ENCODE measurements around the gene IL24.
A peak's percentile ranks its signal among the peaks of the same experiment; 100 is the strongest.

The IL24 gene

DNA sequence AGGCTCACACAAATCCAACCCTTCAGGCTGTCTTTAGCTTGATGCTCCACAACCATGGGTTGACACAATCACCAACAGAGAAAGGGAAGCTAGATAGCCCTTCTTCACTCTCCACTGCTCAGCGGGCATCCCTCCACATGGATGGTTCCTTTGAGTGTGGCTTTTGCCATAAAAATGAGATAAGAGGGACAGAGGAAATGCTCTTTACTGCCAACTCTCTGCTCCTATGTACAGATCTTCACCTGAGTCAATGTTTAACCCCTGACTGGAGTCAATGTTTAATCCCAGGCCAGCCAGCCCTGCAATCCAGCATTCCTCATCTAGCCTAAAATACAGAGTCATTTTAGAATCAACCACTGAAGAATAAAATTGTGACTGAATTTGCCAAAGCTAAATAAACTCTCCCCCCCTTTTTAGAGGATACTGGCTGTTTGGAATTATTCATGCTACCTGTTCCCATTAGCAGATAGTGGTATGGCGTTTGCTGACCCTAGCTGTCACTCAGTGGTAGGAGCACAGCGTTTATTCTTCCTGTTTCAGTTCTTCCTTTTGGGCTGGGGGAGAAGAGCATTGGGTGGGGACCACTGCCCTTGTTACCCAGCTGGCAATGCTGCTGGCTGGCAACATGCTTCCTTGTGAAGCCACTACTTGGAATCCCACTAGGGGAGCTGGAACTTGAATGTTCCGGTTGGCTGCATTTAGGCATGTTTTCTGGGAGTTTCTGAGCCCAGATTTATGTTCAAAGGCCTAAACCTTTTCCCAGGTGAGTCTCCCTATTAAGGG, 54.3 kb downstream of the IL24 start:
- Mint-ChIP-seq H3K27ac (peak overlapping the region; percentile 24), H3K4me1 (ENCODE audit: low read depth) (peaks cover 72% of the 10 kb centered on the region), H3K9me3 (no peaks in the 10 kb centered on the region), H3K27me3 (peaks cover 41% of the 10 kb centered on the region), H3K4me3 (no peak overlapping the region), H3K36me3 (ENCODE audit: low read depth) (no peaks in the 10 kb centered on the region)
- intact Hi-C loops (cut with micrococcal nuclease), result no loop called here

DNA sequence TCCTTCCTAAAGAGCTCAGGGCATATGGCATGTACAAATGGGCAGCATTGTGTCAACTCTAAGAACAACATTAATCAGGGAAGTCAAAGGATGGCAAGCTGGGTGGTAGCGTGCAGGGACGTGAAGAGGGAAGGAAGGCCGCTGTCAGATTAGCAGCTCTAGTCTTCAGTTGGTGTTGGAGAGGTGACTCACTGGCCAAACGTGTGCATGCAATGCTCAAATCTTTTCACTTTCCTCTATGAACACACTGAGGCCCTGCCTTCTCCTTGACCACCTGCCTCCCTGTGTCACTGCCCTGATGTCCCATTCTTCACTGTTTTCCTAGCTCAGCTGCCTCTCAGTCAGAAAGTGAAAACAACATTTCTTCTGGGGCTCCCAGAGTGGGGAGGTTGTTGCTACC, 54.9 kb downstream of the IL24 start:
- no peaks in the 10 kb centered on the region for H3K9me3 Mint-ChIP-seq
- H3K27me3 Mint-ChIP-seq, result peaks cover 40% of the 10 kb centered on the region
- intact Hi-C loops (cut with micrococcal nuclease), result no loop called here
- H3K4me3 Mint-ChIP-seq, result no peak overlapping the region
- peaks cover 66% of the 10 kb centered on the region for H3K4me1 Mint-ChIP-seq (ENCODE audit: low read depth)
- H3K36me3 Mint-ChIP-seq (ENCODE audit: low read depth), result no peaks in the 10 kb centered on the region
- H3K27ac Mint-ChIP-seq, result peak overlapping the region; percentile 24

DNA sequence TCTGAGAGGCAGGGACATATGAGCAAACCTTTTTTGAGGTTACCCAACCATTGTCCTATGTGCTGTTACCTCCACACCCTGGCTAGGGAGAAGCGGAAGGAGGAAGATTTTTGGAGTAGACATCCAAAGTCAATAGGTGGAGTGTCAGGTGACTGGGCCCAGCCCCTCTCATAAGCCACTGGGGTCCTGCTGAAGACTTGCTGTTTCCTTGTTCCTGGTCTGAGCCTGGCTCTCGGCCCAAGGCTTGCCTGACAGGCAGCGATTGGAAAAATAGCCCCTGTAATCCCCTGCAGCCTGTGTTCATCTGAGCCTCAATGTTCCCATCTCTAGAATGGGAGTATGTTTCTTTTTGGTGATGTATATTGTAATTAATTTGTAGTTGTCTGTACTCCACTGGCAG, 55.9 kb downstream of the IL24 start:
- intact Hi-C loops (cut with micrococcal nuclease), result no loop called here
- Mint-ChIP-seq H3K4me3 (no peak overlapping the region), H3K4me1 (ENCODE audit: low read depth) (peaks cover 59% of the 10 kb centered on the region), H3K9me3 (no peaks in the 10 kb centered on the region), H3K27me3 (peaks cover 45% of the 10 kb centered on the region), H3K36me3 (ENCODE audit: low read depth) (no peaks in the 10 kb centered on the region), H3K27ac (no peak overlapping the region)

DNA sequence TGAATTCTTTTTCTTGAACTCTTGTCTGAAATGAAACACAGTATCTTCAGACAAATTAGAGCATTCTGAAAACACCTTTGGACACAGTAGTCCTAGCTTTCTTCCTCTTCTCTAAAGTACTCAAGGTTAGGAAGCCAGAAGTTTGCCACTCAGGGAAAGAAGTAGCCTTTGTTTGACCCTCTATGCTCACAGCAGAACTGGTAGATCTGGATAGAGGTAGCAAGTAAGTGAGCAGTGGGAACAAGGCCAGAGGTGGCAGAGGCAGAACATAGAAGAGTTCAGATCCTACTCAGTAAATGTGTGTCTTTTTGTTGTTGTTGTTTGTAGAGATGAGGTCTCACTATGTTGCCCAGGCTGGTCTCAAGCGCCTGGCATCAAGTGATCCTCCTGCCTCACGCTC, 56.4 kb downstream of the IL24 start:
- no peaks in the 10 kb centered on the region for H3K9me3 Mint-ChIP-seq
- H3K27me3 Mint-ChIP-seq, result peaks cover 47% of the 10 kb centered on the region
- intact Hi-C loops (cut with micrococcal nuclease), result no loop called here
- H3K27ac Mint-ChIP-seq, result no peak overlapping the region
- H3K4me3 Mint-ChIP-seq, result no peak overlapping the region
- no peaks in the 10 kb centered on the region for H3K36me3 Mint-ChIP-seq (ENCODE audit: low read depth)
- peaks cover 56% of the 10 kb centered on the region for H3K4me1 Mint-ChIP-seq (ENCODE audit: low read depth)

All from dendritic cell treated with granulocyte-macrophage colony-stimulating factor and Interleukin-4, amounts not matched to agents 40 ng/mL and 50 ng/mL, for 4 days (primary cell).